A549 (cell line): Measurements from ENCODE around the gene POLR3E. TPM values are rescaled to one million over a fixed set of nuclear protein-coding genes. Genes with fewer than 3 reads are reported as not detected.

Source experiments
- ATAC-seq, 2 experiments: fragments of 200-7000 bp in 1 of 2; fragments of >200 bp in 1 of 2; cut with Nextera tagmentation in 1 of 2; cut with Tn5 transposase in 1 of 2; 3 replicates each; pipeline versions ENCODE4 v1.8.0 to v1.9.1; 2018 to 2020; ENCODE audit warnings: mild to moderate bottlenecking in 1 of 2, moderate library complexity in 1 of 2
- CTCF ChIA-PET: fragments of 300-600 bp; sonication (Branson Sonifier 250); formaldehyde crosslinking; extraction: SDS; loops from one replicate; lab custom pipeline; 2021; ENCODE audit warnings: antibody characterized with exemption, inconsistent platforms; lab: Yijun Ruan, JAX
- POLR2A ChIA-PET: fragments of 350-600 bp; formaldehyde crosslinking; extraction: SDS; loops from one replicate; lab custom pipeline; 2021; ENCODE audit warnings: antibody characterized with exemption, inconsistent platforms; lab: Yijun Ruan, JAX
- DNase-seq, 2 experiments: peaks; one replicate each; pipeline versions ENCODE4 v3.0.0 to v3.0.0-alpha.2; 2011 to 2016; ENCODE audit warnings: low read depth in 1 of 2, low spot score in 1 of 2
- FAIRE-seq: peaks from 2 replicates; lab custom pipeline; 2011; peaks lifted over from hg19 to GRCh38; lab: Jason Lieb, UNC
- H3K27ac ChIP-seq, 2 experiments: fragments of >200 bp; sonication (Bioruptor Twin); formaldehyde crosslinking; 3 replicates each; pipeline ENCODE4 v1.5.1; 2016 to 2017
- H3K4me1 ChIP-seq: fragments of >200 bp; sonication (Bioruptor Twin); formaldehyde crosslinking; 3 replicates; pipeline ENCODE4 v1.6.1; 2016
- H3K4me2 ChIP-seq: fragments of >200 bp; sonication (Bioruptor Twin); formaldehyde crosslinking; 3 replicates; pipeline ENCODE4 v1.6.1; 2016
- H3K4me3 ChIP-seq: fragments of >200 bp; sonication (Bioruptor Twin); formaldehyde crosslinking; 3 replicates; pipeline ENCODE4 v1.5.1; 2016
- H3K9me3 ChIP-seq: fragments of >200 bp; sonication (Bioruptor Twin); formaldehyde crosslinking; 3 replicates; pipeline ENCODE4 v1.6.1; 2016
- CEBPB ChIP-seq, 2 experiments: fragments of >200 bp in 1 of 2; sonication (Bioruptor Twin) in 1 of 2; formaldehyde crosslinking in 1 of 2; IDR thresholded peaks; 2 replicates each; pipeline ENCODE4 v1.6.1; 2012 to 2016
- EP300 ChIP-seq, 2 experiments: fragments of >200 bp; sonication (Bioruptor Twin); formaldehyde crosslinking; IDR thresholded peaks; 2 replicates in 1 of 2; 3 replicates in 1 of 2; pipeline ENCODE4 v1.6.1; 2016 to 2017
- ESRRA ChIP-seq: fragments of 150-350 bp; IDR thresholded peaks from 2 replicates; pipeline ENCODE4 v1.6.1; 2014; ENCODE audit warnings: mild to moderate bottlenecking, low read length, borderline replicate concordance
- HDAC2 ChIP-seq: fragments of 200-600 bp; sonication (generic); IDR thresholded peaks from 2 replicates; pipeline ENCODE4 v1.6.1; 2016
- JUNB ChIP-seq: fragments of >200 bp; sonication (Bioruptor Twin); formaldehyde crosslinking; IDR thresholded peaks from 2 replicates; pipeline ENCODE4 v1.6.1; 2016
- MAZ ChIP-seq: fragments of 150-350 bp; IDR thresholded peaks from 2 replicates; pipeline ENCODE4 v1.6.1; 2014; ENCODE audit warnings: antibody characterized with exemption, low read depth, low read length, borderline replicate concordance
- RAD21 ChIP-seq, 2 experiments: fragments of >200 bp in 1 of 2; sonication (Bioruptor Twin) in 1 of 2; formaldehyde crosslinking in 1 of 2; IDR thresholded peaks in 1 of 2; conservative IDR thresholded peaks in 1 of 2; 2 replicates in 1 of 2; 3 replicates in 1 of 2; pipeline ENCODE4 v1.6.1; 2012 to 2018; ENCODE audit warnings: inconsistent platforms in 1 of 2
- RARB ChIP-seq: fragments of 250-450 bp; sonication (Bioruptor Pico); IDR thresholded peaks from 2 replicates; pipeline ENCODE4 v1.8.0; 2021; ENCODE audit warnings: mild to moderate bottlenecking, moderate library complexity
- SMC3 ChIP-seq: fragments of >200 bp; sonication (Bioruptor Twin); formaldehyde crosslinking; IDR thresholded peaks from 3 replicates; pipeline ENCODE4 v1.6.1; 2018; ENCODE audit warnings: inconsistent platforms
- TFCP2L1 ChIP-seq: fragments of 250-450 bp; sonication (Bioruptor Pico); IDR thresholded peaks from 2 replicates; pipeline ENCODE4 v1.5.0; 2021; ENCODE audit warnings: mild to moderate bottlenecking
- ZFP36 ChIP-seq: fragments of 450-650 bp; IDR thresholded peaks from 2 replicates; pipeline ENCODE4 v1.6.1; 2014; ENCODE audit warnings: borderline replicate concordance; ENCODE audit not compliant: partially characterized antibody
- WGBS: methylation state at CpG from one replicate; pipeline ENCODE4 v1.1.6; 2017; ENCODE audit errors: missing lambda C conversion rate; 5-methylcytosine and 5-hydroxymethylcytosine counted together
- polyA plus RNA-seq, 4 experiments: library from polyadenylated mRNA; depleted of rRNA in 3 of 4; stranded (reverse); fragments of >200 nt; fragmentation: RNase III in 1 of 4; extraction: RNeasy Plus Mini Kit Qiagen cat#74134 plus additional on column Dnase treatment in 1 of 4; gene quantifications; 2 replicates in 3 of 4; 3 replicates in 1 of 4; pipeline ENCODE4 v1.2.3, GENCODE V29; 2011 to 2017
- TF ChIP-seq, protein P1 (sequence below): fragments of >200 bp; sonication (Bioruptor Twin); formaldehyde crosslinking; IDR thresholded peaks from 2 replicates; pipeline ENCODE4 v1.6.1; 2016
- TF ChIP-seq, protein P2 (sequence below): fragments of 450-650 bp; IDR thresholded peaks from 2 replicates; pipeline ENCODE4 v1.6.1; 2014; ENCODE audit warnings: antibody characterized with exemption
- TF ChIP-seq, protein P3 (sequence below): fragments of >200 bp; sonication (Bioruptor Twin); formaldehyde crosslinking; IDR thresholded peaks from 3 replicates; pipeline ENCODE4 v1.5.1; 2016
- TF ChIP-seq, protein P4 (sequence below): fragments of 250-450 bp; sonication (Bioruptor Pico); IDR thresholded peaks from 2 replicates; pipeline ENCODE4 v1.5.0; 2021; ENCODE audit warnings: mild to moderate bottlenecking, moderate library complexity, borderline replicate concordance
- TF ChIP-seq, protein P5 (sequence below): fragments of 250-450 bp; sonication (Bioruptor Pico); IDR thresholded peaks from 2 replicates; pipeline ENCODE4 v1.5.0; 2020; ENCODE audit warnings: low read depth, mild to moderate bottlenecking, moderate library complexity
- TF ChIP-seq, protein P6 (sequence below): fragments of >200 bp; sonication (Bioruptor Twin); formaldehyde crosslinking; IDR thresholded peaks from 3 replicates; pipeline ENCODE4 v1.6.1; 2016

Gene POLR3E
- polyA plus RNA-seq, 2 of the 4 experiments (the other 2 are of a cell fraction) = 54.6 to 77.9 TPM

DNA sequence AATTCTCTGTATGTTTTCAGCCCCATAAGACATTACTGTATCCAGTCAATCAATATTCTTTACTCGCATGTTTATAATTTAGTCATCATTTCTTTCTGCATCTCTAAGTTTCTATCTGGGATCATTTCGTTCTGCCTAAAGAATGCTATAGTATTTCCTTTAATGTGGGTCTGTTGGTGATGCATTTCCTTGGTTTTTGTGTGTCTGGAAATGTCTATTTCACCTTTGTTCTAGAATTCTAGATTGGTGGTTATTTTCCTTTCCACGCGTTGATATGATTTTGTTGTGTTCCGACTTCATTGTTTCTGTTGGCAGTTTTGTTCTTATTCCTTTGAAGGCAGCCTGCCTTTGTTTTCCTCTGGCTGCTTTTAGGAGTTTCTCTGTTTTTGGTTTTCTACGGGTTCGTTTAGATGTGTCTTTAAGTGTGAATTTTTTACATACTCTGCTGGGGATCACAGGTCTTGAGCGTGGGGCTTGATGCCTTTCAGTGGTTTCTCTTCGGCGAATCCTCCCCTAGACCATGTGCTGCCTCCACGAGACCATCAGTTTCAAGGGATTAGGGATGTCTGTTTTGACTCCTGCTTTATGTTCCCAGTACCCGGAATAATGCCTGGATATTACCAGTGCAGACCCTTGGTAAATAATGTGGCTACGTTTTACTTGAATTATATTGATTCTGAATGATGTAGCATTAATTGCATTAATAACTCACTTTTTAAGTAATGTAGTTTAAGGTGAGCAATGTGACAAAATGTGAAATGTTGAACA lies 23.5 kb downstream of the POLR3E start:
- Histone ChIP-seq H3K4me2 (no peak overlapping the region), H3K4me3 (no peak overlapping the region), H3K27ac (no peak overlapping the region), H3K9me3 (no peaks in the 10 kb centered on the region)
- FAIRE-seq (no peak), DNase-seq (no peak)
- CTCF ChIA-PET = interaction anchor here (0.6 to 9.8 kb wide), 28 partner anchors 9 to 1546 kb away, joined by 3 to 160 read pairs (median 4); partner anchors contain the start of genes DNAH3, EEF2K, LDAF1 and POLR3E
- POLR2A ChIA-PET = interaction anchor here (0.7 kb wide), 1 partner anchor 1020 kb away, joined by 5 read pairs; no protein-coding TSS in a partner anchor
- 69% methylated on average over 13 of the region's 13 CpGs for WGBS
- TF ChIP-seq MAZ = no peak
- no peak for TF ChIP-seq ZFP36
- TF ChIP-seq RARB (CRISPR knock-in tag) = no peak
- TF ChIP-seq, protein P1, sequence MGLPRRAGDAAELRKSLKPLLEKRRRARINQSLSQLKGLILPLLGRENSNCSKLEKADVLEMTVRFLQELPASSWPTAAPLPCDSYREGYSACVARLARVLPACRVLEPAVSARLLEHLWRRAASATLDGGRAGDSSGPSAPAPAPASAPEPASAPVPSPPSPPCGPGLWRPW = no peak
- no peak for TF ChIP-seq ESRRA
- TF ChIP-seq CEBPB (IDR thresholded peaks at IDR 0.05) = no peak
- TF ChIP-seq, protein P2, sequence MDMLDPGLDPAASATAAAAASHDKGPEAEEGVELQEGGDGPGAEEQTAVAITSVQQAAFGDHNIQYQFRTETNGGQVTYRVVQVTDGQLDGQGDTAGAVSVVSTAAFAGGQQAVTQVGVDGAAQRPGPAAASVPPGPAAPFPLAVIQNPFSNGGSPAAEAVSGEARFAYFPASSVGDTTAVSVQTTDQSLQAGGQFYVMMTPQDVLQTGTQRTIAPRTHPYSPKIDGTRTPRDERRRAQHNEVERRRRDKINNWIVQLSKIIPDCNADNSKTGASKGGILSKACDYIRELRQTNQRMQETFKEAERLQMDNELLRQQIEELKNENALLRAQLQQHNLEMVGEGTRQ = no peak
- TF ChIP-seq TFCP2L1 (CRISPR knock-in tag) = no peak
- TF ChIP-seq, protein P3, sequence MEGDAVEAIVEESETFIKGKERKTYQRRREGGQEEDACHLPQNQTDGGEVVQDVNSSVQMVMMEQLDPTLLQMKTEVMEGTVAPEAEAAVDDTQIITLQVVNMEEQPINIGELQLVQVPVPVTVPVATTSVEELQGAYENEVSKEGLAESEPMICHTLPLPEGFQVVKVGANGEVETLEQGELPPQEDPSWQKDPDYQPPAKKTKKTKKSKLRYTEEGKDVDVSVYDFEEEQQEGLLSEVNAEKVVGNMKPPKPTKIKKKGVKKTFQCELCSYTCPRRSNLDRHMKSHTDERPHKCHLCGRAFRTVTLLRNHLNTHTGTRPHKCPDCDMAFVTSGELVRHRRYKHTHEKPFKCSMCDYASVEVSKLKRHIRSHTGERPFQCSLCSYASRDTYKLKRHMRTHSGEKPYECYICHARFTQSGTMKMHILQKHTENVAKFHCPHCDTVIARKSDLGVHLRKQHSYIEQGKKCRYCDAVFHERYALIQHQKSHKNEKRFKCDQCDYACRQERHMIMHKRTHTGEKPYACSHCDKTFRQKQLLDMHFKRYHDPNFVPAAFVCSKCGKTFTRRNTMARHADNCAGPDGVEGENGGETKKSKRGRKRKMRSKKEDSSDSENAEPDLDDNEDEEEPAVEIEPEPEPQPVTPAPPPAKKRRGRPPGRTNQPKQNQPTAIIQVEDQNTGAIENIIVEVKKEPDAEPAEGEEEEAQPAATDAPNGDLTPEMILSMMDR = no peak
- TF ChIP-seq JUNB = no peak
- no peak for TF ChIP-seq RAD21 (conservative IDR thresholded peaks at IDR 0.05 in 1 of 2, IDR thresholded peaks at IDR 0.05 in 1 of 2)
- TF ChIP-seq, protein P4, sequence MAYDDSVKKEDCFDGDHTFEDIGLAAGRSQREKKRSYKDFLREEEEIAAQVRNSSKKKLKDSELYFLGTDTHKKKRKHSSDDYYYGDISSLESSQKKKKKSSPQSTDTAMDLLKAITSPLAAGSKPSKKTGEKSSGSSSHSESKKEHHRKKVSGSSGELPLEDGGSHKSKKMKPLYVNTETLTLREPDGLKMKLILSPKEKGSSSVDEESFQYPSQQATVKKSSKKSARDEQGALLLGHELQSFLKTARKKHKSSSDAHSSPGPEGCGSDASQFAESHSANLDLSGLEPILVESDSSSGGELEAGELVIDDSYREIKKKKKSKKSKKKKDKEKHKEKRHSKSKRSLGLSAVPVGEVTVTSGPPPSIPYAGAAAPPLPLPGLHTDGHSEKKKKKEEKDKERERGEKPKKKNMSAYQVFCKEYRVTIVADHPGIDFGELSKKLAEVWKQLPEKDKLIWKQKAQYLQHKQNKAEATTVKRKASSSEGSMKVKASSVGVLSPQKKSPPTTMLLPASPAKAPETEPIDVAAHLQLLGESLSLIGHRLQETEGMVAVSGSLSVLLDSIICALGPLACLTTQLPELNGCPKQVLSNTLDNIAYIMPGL (CRISPR knock-in tag) = no peak
- no peak for TF ChIP-seq SMC3
- no peak for TF ChIP-seq HDAC2
- TF ChIP-seq, protein P5, sequence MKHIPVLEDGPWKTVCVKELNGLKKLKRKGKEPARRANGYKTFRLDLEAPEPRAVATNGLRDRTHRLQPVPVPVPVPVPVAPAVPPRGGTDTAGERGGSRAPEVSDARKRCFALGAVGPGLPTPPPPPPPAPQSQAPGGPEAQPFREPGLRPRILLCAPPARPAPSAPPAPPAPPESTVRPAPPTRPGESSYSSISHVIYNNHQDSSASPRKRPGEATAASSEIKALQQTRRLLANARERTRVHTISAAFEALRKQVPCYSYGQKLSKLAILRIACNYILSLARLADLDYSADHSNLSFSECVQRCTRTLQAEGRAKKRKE (CRISPR knock-in tag) = no peak
- TF ChIP-seq, protein P6, sequence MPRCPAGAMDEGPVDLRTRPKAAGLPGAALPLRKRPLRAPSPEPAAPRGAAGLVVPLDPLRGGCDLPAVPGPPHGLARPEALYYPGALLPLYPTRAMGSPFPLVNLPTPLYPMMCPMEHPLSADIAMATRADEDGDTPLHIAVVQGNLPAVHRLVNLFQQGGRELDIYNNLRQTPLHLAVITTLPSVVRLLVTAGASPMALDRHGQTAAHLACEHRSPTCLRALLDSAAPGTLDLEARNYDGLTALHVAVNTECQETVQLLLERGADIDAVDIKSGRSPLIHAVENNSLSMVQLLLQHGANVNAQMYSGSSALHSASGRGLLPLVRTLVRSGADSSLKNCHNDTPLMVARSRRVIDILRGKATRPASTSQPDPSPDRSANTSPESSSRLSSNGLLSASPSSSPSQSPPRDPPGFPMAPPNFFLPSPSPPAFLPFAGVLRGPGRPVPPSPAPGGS = no peak
- no peak for TF ChIP-seq EP300 (IDR thresholded peaks at IDR 0.05)
- TF ChIP-seq, all 56 proteins: peak for 0
- no peaks in the 10 kb centered on the region for H3K4me1 ChIP-seq
- no peak for ATAC-seq
